AG20443 (cell line): ENCODE results near the gene GNAT3.

Experiments used
- DNase-seq: peaks from one replicate; pipeline ENCODE4 v3.0.0; 2012; ENCODE audit warnings: low spot score, mixed read lengths

Gene GNAT3

GRCh38 chr7:80417211-80417793, 94.6 kb downstream of the GNAT3 start:
- DNase-seq: no peak

GRCh38 chr7:80415522-80415921, 96.3 kb downstream of the GNAT3 start:
- no peak for DNase-seq

- no peak for DNase-seq
Observed at GRCh38 chr7:80415114-80415513, 96.8 kb downstream of the GNAT3 start.

- no peak for DNase-seq
Observed at GRCh38 chr7:80414331-80414730, 97.5 kb downstream of the GNAT3 start.

GRCh38 chr7:80413383-80413945, 98.4 kb downstream of the GNAT3 start:
- DNase-seq: no peak

- peak; percentile 24 for DNase-seq
Observed at GRCh38 chr7:80412842-80413241, 99.0 kb downstream of the GNAT3 start.

- peak; percentile 16 for DNase-seq
Observed at GRCh38 chr7:80411621-80412020, 100.2 kb downstream of the GNAT3 start.

GRCh38 chr7:80410081-80410480, 101.8 kb downstream of the GNAT3 start:
- DNase-seq: peak; percentile 19
